ENCODE data around the gene TMEM69.

The TMEM69 gene

DNA sequence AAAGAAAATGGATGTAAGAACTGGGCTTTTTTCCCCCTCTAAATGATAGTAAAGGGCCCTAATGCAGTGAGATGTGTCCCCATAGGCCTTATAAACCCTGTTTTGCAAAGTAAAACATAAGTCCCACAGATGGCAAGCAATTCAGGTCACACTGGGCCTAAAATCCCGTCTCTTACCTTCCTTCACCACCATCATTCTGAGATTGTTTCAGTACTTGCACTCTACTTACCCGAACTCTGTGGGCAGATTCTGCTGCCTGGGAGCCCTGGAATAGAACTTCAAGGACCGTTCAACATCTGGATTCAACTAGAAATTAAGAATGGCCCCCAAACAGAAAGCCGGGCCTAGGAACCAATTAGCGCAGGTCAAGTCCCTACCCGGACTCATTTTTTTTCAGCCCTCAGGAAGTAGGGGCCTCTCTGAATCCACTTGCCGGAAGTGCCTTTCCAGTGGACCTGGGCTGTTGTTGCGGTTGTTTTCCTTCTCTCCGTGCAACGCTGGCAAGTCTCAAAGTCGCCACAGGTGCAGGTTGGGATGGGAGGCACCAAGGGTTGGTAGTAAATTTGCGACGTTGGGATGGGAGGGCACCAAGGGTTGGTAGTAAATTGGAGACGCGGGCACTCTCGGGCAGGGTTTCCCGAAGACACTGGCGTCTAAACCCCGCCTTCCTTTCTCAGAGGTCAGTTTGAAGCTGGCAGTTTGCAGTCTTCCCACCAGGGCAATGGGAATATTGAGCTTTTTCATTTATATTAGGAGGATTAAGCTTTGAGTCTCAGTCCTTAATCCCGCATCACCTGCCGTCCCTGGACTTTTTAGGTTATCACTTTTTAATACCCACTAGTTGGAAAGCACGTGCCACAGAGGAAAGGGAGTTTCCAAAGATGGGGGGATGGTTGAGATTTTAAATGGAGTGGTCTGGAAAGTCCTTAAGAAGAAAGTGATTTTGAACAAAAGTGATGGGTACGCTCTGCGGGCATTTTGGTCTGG, at the start of gene TMEM69:
Gene TMEM69, plus strand, starts transcription at position 428 of the 987 bp plus-strand sequence. CDS start 2,888 bp downstream, outside the sequence.
- Histone ChIP-seq H3K36me3 (ENCODE audit: insufficient read depth, low read length) (peaks cover 5% of the 10 kb centered on the region; the same call in 1 of the 2 replicates), H2AFZ (ENCODE audit: low read length, unreplicated experiment) (peak within 1 kb of the TSS; percentile 98), H3K4me1 (ENCODE audit: control insufficient read depth, insufficient read depth, low read length, unreplicated experiment) (peaks cover 13% of the 10 kb centered on the region)

GRCh38 chr1:45640293-45640692, 47.7 kb upstream of the TMEM69 start:
- peaks cover 48% of the 10 kb centered on the region for H3K36me3 ChIP-seq (ENCODE audit: insufficient read depth, low read length)
- H3K4me1 ChIP-seq (ENCODE audit: control insufficient read depth, insufficient read depth, low read length, unreplicated experiment): no peaks in the 10 kb centered on the region
- H3K79me2 ChIP-seq (ENCODE audit: control insufficient read depth, insufficient read depth, low read length, unreplicated experiment): no peaks in the 10 kb centered on the region
- no peak overlapping the region for H3K27ac ChIP-seq (ENCODE audit: low read depth, low read length)
- no peak overlapping the region for H3K4me3 ChIP-seq (ENCODE audit: low read depth, low read length)
- no peaks in the 10 kb centered on the region for H3K27me3 ChIP-seq (ENCODE audit: insufficient read depth, low read length)
- no peak overlapping the region for H2AFZ ChIP-seq (ENCODE audit: low read length, unreplicated experiment)

More for the DNA sequence above, at the start of gene TMEM69:
- no peaks in the 10 kb centered on the region for H3K27me3 ChIP-seq (ENCODE audit: insufficient read depth, low read length)
- H3K27ac ChIP-seq (ENCODE audit: low read depth, low read length): peak within 1 kb of the TSS; percentile 88
- peaks cover 65% of the 10 kb centered on the region for H3K79me2 ChIP-seq (ENCODE audit: control insufficient read depth, insufficient read depth, low read length, unreplicated experiment)
- peak within 1 kb of the TSS; percentile 99 for H3K4me3 ChIP-seq (ENCODE audit: low read depth, low read length)

DNA sequence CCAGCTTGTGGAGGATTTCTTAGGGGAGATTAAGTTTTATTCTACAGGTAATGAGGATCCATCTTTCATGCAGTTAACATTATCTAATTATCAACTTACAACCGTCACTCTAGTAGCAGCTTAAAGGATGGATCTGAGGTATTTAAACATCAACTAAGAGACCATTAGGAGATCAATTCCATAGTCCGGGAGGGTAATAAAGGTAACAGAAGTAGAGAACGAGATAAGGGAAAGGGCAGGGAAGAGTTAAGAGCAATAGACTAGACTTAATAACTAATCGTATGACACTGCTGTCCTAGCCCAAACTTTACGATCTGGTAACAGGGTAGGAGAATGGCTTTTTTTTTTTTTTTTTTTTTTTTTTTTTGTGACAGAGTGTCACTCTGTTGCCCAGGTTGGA, 44.7 kb upstream of the TMEM69 start:
- Histone ChIP-seq H3K4me1 (ENCODE audit: control insufficient read depth, insufficient read depth, low read length, unreplicated experiment) (no peaks in the 10 kb centered on the region), H3K27ac (ENCODE audit: low read depth, low read length) (no peak overlapping the region), H2AFZ (ENCODE audit: low read length, unreplicated experiment) (no peak overlapping the region), H3K4me3 (ENCODE audit: low read depth, low read length) (no peak overlapping the region), H3K27me3 (ENCODE audit: insufficient read depth, low read length) (no peaks in the 10 kb centered on the region), H3K36me3 (ENCODE audit: insufficient read depth, low read length) (peaks cover 34% of the 10 kb centered on the region), H3K79me2 (ENCODE audit: control insufficient read depth, insufficient read depth, low read length, unreplicated experiment) (peaks cover 4% of the 10 kb centered on the region)

DNA sequence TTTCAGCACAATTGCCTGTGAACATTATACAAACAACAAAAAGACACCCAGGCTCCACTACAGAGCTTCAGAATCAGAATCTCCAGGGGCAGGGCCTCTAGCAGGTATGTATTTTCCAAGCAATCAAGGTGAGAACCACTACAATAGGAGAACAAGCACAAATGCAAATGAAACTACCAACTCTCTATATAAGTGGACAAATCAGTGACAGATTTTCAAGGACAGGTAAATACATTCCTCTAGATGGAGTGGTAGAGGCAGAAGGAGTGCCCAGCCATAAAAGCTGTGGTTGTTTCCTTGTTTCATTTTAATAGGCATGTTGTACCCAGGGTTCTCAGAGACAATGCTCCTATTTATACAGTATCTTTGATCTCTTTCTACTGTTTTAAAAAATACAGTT, 44.0 kb upstream of the TMEM69 start:
- peaks cover 28% of the 10 kb centered on the region for H3K36me3 ChIP-seq (ENCODE audit: insufficient read depth, low read length)
- no peaks in the 10 kb centered on the region for H3K27me3 ChIP-seq (ENCODE audit: insufficient read depth, low read length)
- H3K27ac ChIP-seq (ENCODE audit: low read depth, low read length): no peak overlapping the region
- H2AFZ ChIP-seq (ENCODE audit: low read length, unreplicated experiment): no peak overlapping the region
- H3K4me1 ChIP-seq (ENCODE audit: control insufficient read depth, insufficient read depth, low read length, unreplicated experiment): no peaks in the 10 kb centered on the region
- H3K4me3 ChIP-seq (ENCODE audit: low read depth, low read length): no peak overlapping the region
- H3K79me2 ChIP-seq (ENCODE audit: control insufficient read depth, insufficient read depth, low read length, unreplicated experiment): peaks cover 4% of the 10 kb centered on the region

GRCh38 chr1:45644661-45645060, 43.3 kb upstream of the TMEM69 start:
- Histone ChIP-seq H3K27me3 (ENCODE audit: insufficient read depth, low read length) (no peaks in the 10 kb centered on the region), H2AFZ (ENCODE audit: low read length, unreplicated experiment) (no peak overlapping the region), H3K36me3 (ENCODE audit: insufficient read depth, low read length) (peaks cover 26% of the 10 kb centered on the region), H3K79me2 (ENCODE audit: control insufficient read depth, insufficient read depth, low read length, unreplicated experiment) (peaks cover 4% of the 10 kb centered on the region), H3K4me1 (ENCODE audit: control insufficient read depth, insufficient read depth, low read length, unreplicated experiment) (no peaks in the 10 kb centered on the region), H3K27ac (ENCODE audit: low read depth, low read length) (no peak overlapping the region), H3K4me3 (ENCODE audit: low read depth, low read length) (no peak overlapping the region)

- H3K4me1 ChIP-seq (ENCODE audit: control insufficient read depth, insufficient read depth, low read length, unreplicated experiment): no peaks in the 10 kb centered on the region
- no peak overlapping the region for H2AFZ ChIP-seq (ENCODE audit: low read length, unreplicated experiment)
- H3K79me2 ChIP-seq (ENCODE audit: control insufficient read depth, insufficient read depth, low read length, unreplicated experiment): peaks cover 4% of the 10 kb centered on the region
- peaks cover 34% of the 10 kb centered on the region for H3K36me3 ChIP-seq (ENCODE audit: insufficient read depth, low read length)
- H3K27ac ChIP-seq (ENCODE audit: low read depth, low read length): no peak overlapping the region
- no peak overlapping the region for H3K4me3 ChIP-seq (ENCODE audit: low read depth, low read length)
- H3K27me3 ChIP-seq (ENCODE audit: insufficient read depth, low read length): no peaks in the 10 kb centered on the region
These were observed 40.5 kb upstream of the TMEM69 start for GRCh38 chr1:45647248-45648021.

GRCh38 chr1:45654540-45655280, 33.3 kb upstream of the TMEM69 start:
- H3K79me2 ChIP-seq (ENCODE audit: control insufficient read depth, insufficient read depth, low read length, unreplicated experiment): no peaks in the 10 kb centered on the region
- H2AFZ ChIP-seq (ENCODE audit: low read length, unreplicated experiment): no peak overlapping the region
- peaks cover 8% of the 10 kb centered on the region for H3K4me1 ChIP-seq (ENCODE audit: control insufficient read depth, insufficient read depth, low read length, unreplicated experiment)
- no peak overlapping the region for H3K4me3 ChIP-seq (ENCODE audit: low read depth, low read length)
- no peaks in the 10 kb centered on the region for H3K27me3 ChIP-seq (ENCODE audit: insufficient read depth, low read length)
- no peak overlapping the region for H3K27ac ChIP-seq (ENCODE audit: low read depth, low read length)
- peaks cover 60% of the 10 kb centered on the region for H3K36me3 ChIP-seq (ENCODE audit: insufficient read depth, low read length)

- H3K79me2 ChIP-seq (ENCODE audit: control insufficient read depth, insufficient read depth, low read length, unreplicated experiment): peaks cover 8% of the 10 kb centered on the region
- H3K4me1 ChIP-seq (ENCODE audit: control insufficient read depth, insufficient read depth, low read length, unreplicated experiment): peaks cover 8% of the 10 kb centered on the region
- H3K27me3 ChIP-seq (ENCODE audit: insufficient read depth, low read length): no peaks in the 10 kb centered on the region
- no peak overlapping the region for H3K27ac ChIP-seq (ENCODE audit: low read depth, low read length)
- no peak overlapping the region for H3K4me3 ChIP-seq (ENCODE audit: low read depth, low read length)
- H2AFZ ChIP-seq (ENCODE audit: low read length, unreplicated experiment): no peak overlapping the region
- H3K36me3 ChIP-seq (ENCODE audit: insufficient read depth, low read length): peaks cover 43% of the 10 kb centered on the region
These were observed 31.3 kb upstream of the TMEM69 start for GRCh38 chr1:45656573-45657226.

DNA sequence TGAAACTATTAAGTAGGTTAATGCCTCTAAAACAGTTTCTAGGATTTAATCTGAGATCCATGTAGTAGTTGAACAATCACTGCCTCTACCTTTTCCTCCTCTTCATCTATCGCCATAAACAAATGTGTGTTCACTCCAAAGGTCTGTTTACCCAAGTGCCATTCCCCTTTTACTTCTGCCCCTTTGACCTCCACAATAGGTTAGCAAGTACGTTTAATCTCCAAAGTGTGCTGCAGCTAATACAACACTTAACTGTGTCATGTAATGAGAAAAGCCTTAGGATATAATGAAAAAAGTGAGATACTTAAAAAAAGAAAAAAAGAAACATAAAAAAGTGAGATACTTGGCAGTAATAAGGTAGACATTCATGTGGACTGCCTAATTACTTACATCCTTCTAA, 29.8 kb upstream of the TMEM69 start:
- Histone ChIP-seq H3K36me3 (ENCODE audit: insufficient read depth, low read length) (peaks cover 40% of the 10 kb centered on the region), H3K27me3 (ENCODE audit: insufficient read depth, low read length) (no peaks in the 10 kb centered on the region), H3K4me1 (ENCODE audit: control insufficient read depth, insufficient read depth, low read length, unreplicated experiment) (peaks cover 8% of the 10 kb centered on the region), H3K27ac (ENCODE audit: low read depth, low read length) (no peak overlapping the region), H3K4me3 (ENCODE audit: low read depth, low read length) (no peak overlapping the region), H3K79me2 (ENCODE audit: control insufficient read depth, insufficient read depth, low read length, unreplicated experiment) (peaks cover 23% of the 10 kb centered on the region), H2AFZ (ENCODE audit: low read length, unreplicated experiment) (no peak overlapping the region)

DNA sequence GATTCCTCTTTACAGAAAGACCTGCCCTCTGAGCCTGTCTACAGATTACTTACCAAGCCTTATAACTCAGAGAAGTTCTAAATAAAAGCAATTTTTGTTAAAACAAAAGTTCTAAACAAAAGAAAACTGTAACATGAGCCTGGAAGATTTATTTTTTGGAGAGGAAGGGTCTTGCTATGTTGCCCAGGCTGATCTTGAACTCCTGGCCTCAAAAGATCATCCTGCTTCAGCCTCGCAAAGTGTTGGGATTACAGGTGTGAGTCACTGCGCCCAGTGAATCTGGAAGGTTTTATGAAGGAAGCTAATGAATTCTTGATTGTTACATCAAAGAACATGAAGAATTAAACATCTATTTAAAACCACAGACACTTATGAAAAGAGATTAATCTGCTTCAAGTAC, 28.8 kb upstream of the TMEM69 start:
- Histone ChIP-seq H3K36me3 (ENCODE audit: insufficient read depth, low read length) (peaks cover 38% of the 10 kb centered on the region), H3K79me2 (ENCODE audit: control insufficient read depth, insufficient read depth, low read length, unreplicated experiment) (peaks cover 33% of the 10 kb centered on the region), H3K4me3 (ENCODE audit: low read depth, low read length) (no peak overlapping the region), H2AFZ (ENCODE audit: low read length, unreplicated experiment) (no peak overlapping the region), H3K4me1 (ENCODE audit: control insufficient read depth, insufficient read depth, low read length, unreplicated experiment) (peaks cover 8% of the 10 kb centered on the region), H3K27ac (ENCODE audit: low read depth, low read length) (no peak overlapping the region), H3K27me3 (ENCODE audit: insufficient read depth, low read length) (no peaks in the 10 kb centered on the region)

Measured in ACC112 (cell line).